WTC11 (cell line): ENCODE results near the gene TEX11. TPM values are rescaled to one million over a fixed set of nuclear protein-coding genes. Genes with fewer than 3 reads are reported as not detected.
"Not testable (repeated sequence)": the region's sequence is repeated elsewhere in the genome, so short reads cannot be mapped to it uniquely, and the experiment has no call there.

ENCODE experiments used
- ATAC-seq: fragments of 200-7000 bp; cut with Tn5 transposase; 2 replicates; pipeline ENCODE4 v1.10.0; 2021; ENCODE audit warnings: mild to moderate bottlenecking, moderate library complexity
- CTCF ChIA-PET: fragments of 300-600 bp; sonication (Branson Sonifier 250); formaldehyde crosslinking; loops from one replicate; lab custom pipeline; 2021; ENCODE audit warnings: antibody characterized with exemption; lab: Charles Lee
- POLR2A ChIA-PET: fragments of 350-600 bp; sonication (Branson Sonifier 250); formaldehyde crosslinking; loops from one replicate; lab custom pipeline; 2021; ENCODE audit warnings: antibody characterized with exemption; lab: Charles Lee
- DNase-seq: peaks from one replicate; pipeline ENCODE4 v3.0.0; 2021; ENCODE audit warnings: low spot score
- H3K27ac Mint-ChIP-seq: 2 replicates; pipeline ENCODE4 v1.8.0; 2021; ENCODE audit warnings: mixed read lengths
- H3K27me3 Mint-ChIP-seq: 2 replicates; pipeline ENCODE4 v1.8.0; 2021; ENCODE audit warnings: low read depth, mild to moderate bottlenecking, moderate library complexity, mixed read lengths
- H3K36me3 Mint-ChIP-seq: 2 replicates; pipeline ENCODE4 v1.8.0; 2021; ENCODE audit warnings: mixed read lengths
- H3K4me1 Mint-ChIP-seq: 2 replicates; pipeline ENCODE4 v1.8.0; 2022; ENCODE audit warnings: mixed read lengths
- H3K4me3 Mint-ChIP-seq: 2 replicates; pipeline ENCODE4 v1.8.0; 2021; ENCODE audit warnings: mild to moderate bottlenecking, moderate library complexity, mixed read lengths
- H3K9me3 Mint-ChIP-seq: 2 replicates; pipeline ENCODE4 v1.8.0; 2021; ENCODE audit warnings: mixed read lengths
- CBFB ChIP-seq: sonication (generic); formaldehyde crosslinking; IDR thresholded peaks from 2 replicates; pipeline ENCODE4 v1.8.1; 2022; ENCODE audit warnings: mild to moderate bottlenecking, low read depth, missing genetic modification reagents
- ELF4 ChIP-seq: sonication (generic); formaldehyde crosslinking; IDR thresholded peaks from 2 replicates; pipeline ENCODE4 v1.8.1; 2022; ENCODE audit warnings: low read depth, mild to moderate bottlenecking, moderate library complexity, missing genetic modification reagents
- EMX1 ChIP-seq: fragments of 250-450 bp; sonication (Bioruptor Pico); IDR thresholded peaks from 2 replicates; pipeline ENCODE4 v1.8.0; 2021; ENCODE audit warnings: mild to moderate bottlenecking
- ESRRA ChIP-seq: sonication (generic); formaldehyde crosslinking; IDR thresholded peaks from 2 replicates; pipeline ENCODE4 v1.8.1; 2022; ENCODE audit warnings: mild to moderate bottlenecking, missing genetic modification reagents, borderline replicate concordance
- FOXP1 ChIP-seq: sonication (generic); formaldehyde crosslinking; IDR thresholded peaks from 2 replicates; pipeline ENCODE4 v1.8.0; 2022; ENCODE audit warnings: missing genetic modification reagents, mild to moderate bottlenecking, moderate library complexity, borderline replicate concordance
- JAZF1 ChIP-seq: fragments of 250-450 bp; sonication (Bioruptor Pico); IDR thresholded peaks from 2 replicates; pipeline ENCODE4 v1.9.0; 2021; ENCODE audit warnings: moderate library complexity, mild to moderate bottlenecking, inconsistent platforms
- KAT7 ChIP-seq: sonication (generic); formaldehyde crosslinking; IDR thresholded peaks from 2 replicates; pipeline ENCODE4 v1.8.1; 2023; ENCODE audit warnings: missing genetic modification reagents, mild to moderate bottlenecking, borderline replicate concordance
- MYBL2 ChIP-seq: sonication (generic); formaldehyde crosslinking; IDR thresholded peaks from 2 replicates; pipeline ENCODE4 v1.8.1; 2023; ENCODE audit warnings: mild to moderate bottlenecking, moderate library complexity, missing genetic modification reagents
- OVOL2 ChIP-seq: fragments of 250-450 bp; sonication (Bioruptor Pico); IDR thresholded peaks from 2 replicates; pipeline ENCODE4 v1.9.0; 2021; ENCODE audit warnings: mild to moderate bottlenecking, borderline replicate concordance
- RORB ChIP-seq: fragments of 250-450 bp; sonication (Bioruptor Pico); IDR thresholded peaks from 2 replicates; pipeline ENCODE4 v1.9.0; 2021; ENCODE audit warnings: mild to moderate bottlenecking
- TP53 ChIP-seq: sonication (generic); formaldehyde crosslinking; IDR thresholded peaks from 2 replicates; pipeline ENCODE4 v1.8.1; 2023; ENCODE audit warnings: mild to moderate bottlenecking, missing genetic modification reagents
- ZNF138 ChIP-seq: sonication (generic); formaldehyde crosslinking; conservative IDR thresholded peaks from 2 replicates; pipeline ENCODE4 v1.8.1; 2022; ENCODE audit warnings: mild to moderate bottlenecking, moderate library complexity, missing genetic modification reagents
- ZNF317 ChIP-seq: sonication (generic); formaldehyde crosslinking; IDR thresholded peaks from 2 replicates; pipeline ENCODE4 v1.8.1; 2023; ENCODE audit warnings: low read depth, mild to moderate bottlenecking, moderate library complexity, missing genetic modification reagents, borderline replicate concordance
- ZNF396 ChIP-seq: fragments of 250-450 bp; sonication (Bioruptor Pico); IDR thresholded peaks from 2 replicates; pipeline ENCODE4 v1.8.0; 2021; ENCODE audit warnings: mild to moderate bottlenecking, moderate library complexity, borderline replicate concordance
- ZNF423 ChIP-seq: fragments of 250-450 bp; sonication (Bioruptor Pico); IDR thresholded peaks from 2 replicates; pipeline ENCODE4 v2.1.2; 2022; ENCODE audit warnings: mild to moderate bottlenecking, moderate library complexity
- total RNA-seq: library from RNA; stranded (reverse); gene quantifications from 3 replicates; pipeline ENCODE4 v1.2.3, GENCODE V29; 2021
- TF ChIP-seq, protein P1 (sequence below): sonication (generic); formaldehyde crosslinking; IDR thresholded peaks from 2 replicates; pipeline ENCODE4 v1.8.1; 2023; ENCODE audit warnings: mild to moderate bottlenecking, missing genetic modification reagents
- TF ChIP-seq, protein P2 (sequence below): fragments of 250-450 bp; sonication (Bioruptor Pico); IDR thresholded peaks from 2 replicates; pipeline ENCODE4 v1.8.0; 2021; ENCODE audit warnings: mild to moderate bottlenecking
- TF ChIP-seq, protein P3 (sequence below): fragments of 250-450 bp; sonication (Bioruptor Pico); IDR thresholded peaks from 2 replicates; pipeline ENCODE4 v1.9.0; 2021; ENCODE audit warnings: mild to moderate bottlenecking
- TF ChIP-seq, protein P4 (sequence below): sonication (generic); formaldehyde crosslinking; IDR thresholded peaks from 2 replicates; pipeline ENCODE4 v1.8.0; 2022; ENCODE audit warnings: mild to moderate bottlenecking, missing genetic modification reagents
- TF ChIP-seq, protein P5 (sequence below): sonication (generic); formaldehyde crosslinking; conservative IDR thresholded peaks from 2 replicates; pipeline ENCODE4 v1.8.1; 2023; ENCODE audit warnings: mild to moderate bottlenecking, low read depth, missing genetic modification reagents, moderate library complexity
- TF ChIP-seq, protein P6 (sequence below): sonication (generic); formaldehyde crosslinking; IDR thresholded peaks from 2 replicates; pipeline ENCODE4 v1.8.1; 2023; ENCODE audit warnings: mild to moderate bottlenecking, moderate library complexity, missing genetic modification reagents
- TF ChIP-seq, protein P7 (sequence below): fragments of 250-450 bp; sonication (Bioruptor Pico); IDR thresholded peaks from 2 replicates; pipeline ENCODE4 v1.9.0; 2021; ENCODE audit warnings: moderate library complexity, mild to moderate bottlenecking, inconsistent platforms, borderline replicate concordance

The TEX11 gene
- total RNA-seq, 1 experiment from 2014 or later = 0.31 TPM

DNA sequence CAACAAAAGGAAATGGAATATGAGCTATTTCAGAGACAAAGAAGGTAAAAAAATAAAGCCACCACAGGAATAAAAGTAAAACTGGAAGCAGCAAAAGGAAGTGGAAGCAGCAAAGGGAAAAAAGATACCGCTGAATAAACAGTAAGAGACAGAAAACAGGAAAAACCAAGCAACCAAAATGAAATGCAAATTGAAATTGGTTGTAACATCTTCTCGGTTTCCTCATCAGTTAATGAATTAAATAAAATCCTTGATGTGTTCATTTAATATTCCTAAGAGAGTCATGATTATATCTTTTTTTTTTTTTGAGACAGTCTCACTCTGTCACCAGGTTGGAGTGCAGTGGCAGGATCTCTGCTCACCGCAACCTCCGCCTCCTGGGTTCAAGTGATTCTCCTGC is 331.1 kb downstream of the TEX11 start:
- H3K4me3 Mint-ChIP-seq = no peak overlapping the region

DNA sequence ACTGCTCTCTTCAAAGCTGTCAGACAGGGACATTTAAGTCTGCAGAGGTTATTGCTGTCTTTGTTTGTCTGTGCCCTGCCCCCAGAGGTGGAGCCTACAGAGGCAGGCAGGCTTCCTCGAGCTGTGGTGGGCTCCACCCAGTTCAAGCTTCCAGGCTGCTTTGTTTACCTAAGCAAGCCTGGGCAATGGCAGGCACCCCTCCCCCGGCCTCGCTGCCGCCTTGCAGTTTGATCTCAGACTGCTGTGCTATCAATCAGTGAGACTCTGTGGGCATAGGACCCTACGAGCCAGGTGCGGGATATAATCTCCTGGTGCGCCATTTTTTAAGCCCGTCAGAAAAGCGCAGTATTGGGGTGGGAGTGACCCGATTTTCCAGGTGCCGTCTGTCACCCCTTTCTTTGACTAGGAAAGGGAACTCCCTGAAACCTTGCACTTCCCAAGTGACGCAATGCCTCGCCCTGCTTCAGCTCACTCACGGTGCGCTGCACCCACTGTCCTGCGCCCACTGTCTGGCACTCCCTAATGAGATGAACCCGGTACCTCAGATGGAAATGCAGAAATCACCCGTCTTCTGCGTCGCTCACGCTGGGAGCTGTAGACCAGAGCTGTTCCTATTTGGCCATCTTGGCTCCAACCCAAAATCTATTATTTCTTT is 338.5 kb downstream of the TEX11 start:
- ATAC-seq, H3K4me1 Mint-ChIP-seq, H3K36me3 Mint-ChIP-seq, POLR2A ChIA-PET, H3K4me3 Mint-ChIP-seq, CTCF ChIA-PET, DNase-seq, H3K27ac Mint-ChIP-seq, H3K27me3 Mint-ChIP-seq: not testable (repeated sequence)
- H3K9me3 Mint-ChIP-seq = peaks cover 24% of the 10 kb centered on the region

More for the DNA sequence above, 331.1 kb downstream of the TEX11 start:
- CTCF ChIA-PET = no interaction called here
- TF ChIP-seq, protein P1, sequence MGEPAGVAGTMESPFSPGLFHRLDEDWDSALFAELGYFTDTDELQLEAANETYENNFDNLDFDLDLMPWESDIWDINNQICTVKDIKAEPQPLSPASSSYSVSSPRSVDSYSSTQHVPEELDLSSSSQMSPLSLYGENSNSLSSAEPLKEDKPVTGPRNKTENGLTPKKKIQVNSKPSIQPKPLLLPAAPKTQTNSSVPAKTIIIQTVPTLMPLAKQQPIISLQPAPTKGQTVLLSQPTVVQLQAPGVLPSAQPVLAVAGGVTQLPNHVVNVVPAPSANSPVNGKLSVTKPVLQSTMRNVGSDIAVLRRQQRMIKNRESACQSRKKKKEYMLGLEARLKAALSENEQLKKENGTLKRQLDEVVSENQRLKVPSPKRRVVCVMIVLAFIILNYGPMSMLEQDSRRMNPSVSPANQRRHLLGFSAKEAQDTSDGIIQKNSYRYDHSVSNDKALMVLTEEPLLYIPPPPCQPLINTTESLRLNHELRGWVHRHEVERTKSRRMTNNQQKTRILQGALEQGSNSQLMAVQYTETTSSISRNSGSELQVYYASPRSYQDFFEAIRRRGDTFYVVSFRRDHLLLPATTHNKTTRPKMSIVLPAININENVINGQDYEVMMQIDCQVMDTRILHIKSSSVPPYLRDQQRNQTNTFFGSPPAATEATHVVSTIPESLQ = no peak
- TF ChIP-seq, protein P2, sequence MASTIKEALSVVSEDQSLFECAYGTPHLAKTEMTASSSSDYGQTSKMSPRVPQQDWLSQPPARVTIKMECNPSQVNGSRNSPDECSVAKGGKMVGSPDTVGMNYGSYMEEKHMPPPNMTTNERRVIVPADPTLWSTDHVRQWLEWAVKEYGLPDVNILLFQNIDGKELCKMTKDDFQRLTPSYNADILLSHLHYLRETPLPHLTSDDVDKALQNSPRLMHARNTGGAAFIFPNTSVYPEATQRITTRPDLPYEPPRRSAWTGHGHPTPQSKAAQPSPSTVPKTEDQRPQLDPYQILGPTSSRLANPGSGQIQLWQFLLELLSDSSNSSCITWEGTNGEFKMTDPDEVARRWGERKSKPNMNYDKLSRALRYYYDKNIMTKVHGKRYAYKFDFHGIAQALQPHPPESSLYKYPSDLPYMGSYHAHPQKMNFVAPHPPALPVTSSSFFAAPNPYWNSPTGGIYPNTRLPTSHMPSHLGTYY (CRISPR knock-in tag) = no peak
- TF ChIP-seq JAZF1 (CRISPR knock-in tag) (no peak), ZNF396 (CRISPR knock-in tag) (no peak), ZNF138 (CRISPR knock-in tag) (no peak), CBFB (CRISPR knock-in tag) (no peak), ZNF317 (no peak), EMX1 (CRISPR knock-in tag) (no peak), MYBL2 (no peak), OVOL2 (CRISPR knock-in tag) (no peak)
- TF ChIP-seq, protein P3, sequence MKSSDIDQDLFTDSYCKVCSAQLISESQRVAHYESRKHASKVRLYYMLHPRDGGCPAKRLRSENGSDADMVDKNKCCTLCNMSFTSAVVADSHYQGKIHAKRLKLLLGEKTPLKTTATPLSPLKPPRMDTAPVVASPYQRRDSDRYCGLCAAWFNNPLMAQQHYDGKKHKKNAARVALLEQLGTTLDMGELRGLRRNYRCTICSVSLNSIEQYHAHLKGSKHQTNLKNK = no peak
- no peak for DNase-seq
- POLR2A ChIA-PET = no interaction called here
- Mint-ChIP-seq H3K27ac (no peak overlapping the region), H3K36me3 (peaks cover 10% of the 10 kb centered on the region), H3K9me3 (peaks cover 22% of the 10 kb centered on the region), H3K27me3 (no peaks in the 10 kb centered on the region; the same call in 1 of the 2 replicates), H3K4me1 (no peaks in the 10 kb centered on the region)
- ATAC-seq = no peak

DNA sequence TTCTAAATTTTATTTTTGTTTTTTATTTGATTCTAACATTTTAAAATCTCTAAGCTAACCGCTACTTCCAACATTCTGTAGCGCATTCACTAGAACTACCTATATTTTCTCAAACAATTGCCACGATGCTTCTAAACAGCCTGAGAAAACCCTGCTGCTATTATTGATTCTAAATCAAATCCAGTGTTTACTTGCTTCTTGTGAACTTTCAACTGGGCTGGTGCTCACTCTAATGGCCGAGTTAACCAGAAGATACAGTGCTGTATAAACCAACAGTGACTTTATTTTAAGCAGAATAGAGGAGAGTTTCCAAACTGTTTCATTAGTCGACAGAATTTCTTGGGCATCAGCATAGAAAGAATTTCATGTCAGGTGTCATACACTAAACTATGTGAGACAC is 353.6 kb downstream of the TEX11 start:
- H3K4me1 Mint-ChIP-seq = no peaks in the 10 kb centered on the region
- no peaks in the 10 kb centered on the region for H3K36me3 Mint-ChIP-seq
- CTCF ChIA-PET = interaction anchor here (1.0 kb wide), 1 partner anchor 132 kb away, joined by 5 read pairs; the partner anchor contains the start of gene GDPD2
- ATAC-seq = no peak
- POLR2A ChIA-PET = no interaction called here
- H3K27ac Mint-ChIP-seq = no peak overlapping the region
- H3K4me3 Mint-ChIP-seq = no peak overlapping the region
- no peak for DNase-seq
- H3K9me3 Mint-ChIP-seq = peaks cover 9% of the 10 kb centered on the region
- no peaks in the 10 kb centered on the region for H3K27me3 Mint-ChIP-seq
- TF ChIP-seq, protein P4, sequence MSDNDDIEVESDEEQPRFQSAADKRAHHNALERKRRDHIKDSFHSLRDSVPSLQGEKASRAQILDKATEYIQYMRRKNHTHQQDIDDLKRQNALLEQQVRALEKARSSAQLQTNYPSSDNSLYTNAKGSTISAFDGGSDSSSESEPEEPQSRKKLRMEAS = no peak
- TF ChIP-seq ELF4 (CRISPR knock-in tag) (no peak), ZNF423 (CRISPR knock-in tag) (no peak), RORB (CRISPR knock-in tag) (no peak), TP53 (CRISPR knock-in tag) (no peak), FOXP1 (CRISPR knock-in tag) (no peak), KAT7 (CRISPR knock-in tag) (no peak), ESRRA (CRISPR knock-in tag) (no peak)
- TF ChIP-seq, protein P5, sequence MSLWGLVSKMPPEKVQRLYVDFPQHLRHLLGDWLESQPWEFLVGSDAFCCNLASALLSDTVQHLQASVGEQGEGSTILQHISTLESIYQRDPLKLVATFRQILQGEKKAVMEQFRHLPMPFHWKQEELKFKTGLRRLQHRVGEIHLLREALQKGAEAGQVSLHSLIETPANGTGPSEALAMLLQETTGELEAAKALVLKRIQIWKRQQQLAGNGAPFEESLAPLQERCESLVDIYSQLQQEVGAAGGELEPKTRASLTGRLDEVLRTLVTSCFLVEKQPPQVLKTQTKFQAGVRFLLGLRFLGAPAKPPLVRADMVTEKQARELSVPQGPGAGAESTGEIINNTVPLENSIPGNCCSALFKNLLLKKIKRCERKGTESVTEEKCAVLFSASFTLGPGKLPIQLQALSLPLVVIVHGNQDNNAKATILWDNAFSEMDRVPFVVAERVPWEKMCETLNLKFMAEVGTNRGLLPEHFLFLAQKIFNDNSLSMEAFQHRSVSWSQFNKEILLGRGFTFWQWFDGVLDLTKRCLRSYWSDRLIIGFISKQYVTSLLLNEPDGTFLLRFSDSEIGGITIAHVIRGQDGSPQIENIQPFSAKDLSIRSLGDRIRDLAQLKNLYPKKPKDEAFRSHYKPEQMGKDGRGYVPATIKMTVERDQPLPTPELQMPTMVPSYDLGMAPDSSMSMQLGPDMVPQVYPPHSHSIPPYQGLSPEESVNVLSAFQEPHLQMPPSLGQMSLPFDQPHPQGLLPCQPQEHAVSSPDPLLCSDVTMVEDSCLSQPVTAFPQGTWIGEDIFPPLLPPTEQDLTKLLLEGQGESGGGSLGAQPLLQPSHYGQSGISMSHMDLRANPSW = no peak
- TF ChIP-seq, protein P6, sequence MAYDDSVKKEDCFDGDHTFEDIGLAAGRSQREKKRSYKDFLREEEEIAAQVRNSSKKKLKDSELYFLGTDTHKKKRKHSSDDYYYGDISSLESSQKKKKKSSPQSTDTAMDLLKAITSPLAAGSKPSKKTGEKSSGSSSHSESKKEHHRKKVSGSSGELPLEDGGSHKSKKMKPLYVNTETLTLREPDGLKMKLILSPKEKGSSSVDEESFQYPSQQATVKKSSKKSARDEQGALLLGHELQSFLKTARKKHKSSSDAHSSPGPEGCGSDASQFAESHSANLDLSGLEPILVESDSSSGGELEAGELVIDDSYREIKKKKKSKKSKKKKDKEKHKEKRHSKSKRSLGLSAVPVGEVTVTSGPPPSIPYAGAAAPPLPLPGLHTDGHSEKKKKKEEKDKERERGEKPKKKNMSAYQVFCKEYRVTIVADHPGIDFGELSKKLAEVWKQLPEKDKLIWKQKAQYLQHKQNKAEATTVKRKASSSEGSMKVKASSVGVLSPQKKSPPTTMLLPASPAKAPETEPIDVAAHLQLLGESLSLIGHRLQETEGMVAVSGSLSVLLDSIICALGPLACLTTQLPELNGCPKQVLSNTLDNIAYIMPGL (CRISPR knock-in tag) = no peak
- TF ChIP-seq, protein P2 (CRISPR knock-in tag) = no peak
- TF ChIP-seq, protein P7, sequence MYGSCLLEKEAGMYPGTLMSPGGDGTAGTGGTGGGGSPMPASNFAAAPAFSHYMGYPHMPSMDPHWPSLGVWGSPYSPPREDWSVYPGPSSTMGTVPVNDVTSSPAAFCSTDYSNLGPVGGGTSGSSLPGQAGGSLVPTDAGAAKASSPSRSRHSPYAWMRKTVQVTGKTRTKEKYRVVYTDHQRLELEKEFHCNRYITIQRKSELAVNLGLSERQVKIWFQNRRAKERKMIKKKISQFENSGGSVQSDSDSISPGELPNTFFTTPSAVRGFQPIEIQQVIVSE (CRISPR knock-in tag) = no peak
